DMS79 (cell line): ENCODE measurements around the gene TBC1D14.

Experiments used
- DNase-seq: peaks from one replicate; lab custom pipeline; 2025; lab: John Stamatoyannopoulos, UW

The TBC1D14 gene

DNA sequence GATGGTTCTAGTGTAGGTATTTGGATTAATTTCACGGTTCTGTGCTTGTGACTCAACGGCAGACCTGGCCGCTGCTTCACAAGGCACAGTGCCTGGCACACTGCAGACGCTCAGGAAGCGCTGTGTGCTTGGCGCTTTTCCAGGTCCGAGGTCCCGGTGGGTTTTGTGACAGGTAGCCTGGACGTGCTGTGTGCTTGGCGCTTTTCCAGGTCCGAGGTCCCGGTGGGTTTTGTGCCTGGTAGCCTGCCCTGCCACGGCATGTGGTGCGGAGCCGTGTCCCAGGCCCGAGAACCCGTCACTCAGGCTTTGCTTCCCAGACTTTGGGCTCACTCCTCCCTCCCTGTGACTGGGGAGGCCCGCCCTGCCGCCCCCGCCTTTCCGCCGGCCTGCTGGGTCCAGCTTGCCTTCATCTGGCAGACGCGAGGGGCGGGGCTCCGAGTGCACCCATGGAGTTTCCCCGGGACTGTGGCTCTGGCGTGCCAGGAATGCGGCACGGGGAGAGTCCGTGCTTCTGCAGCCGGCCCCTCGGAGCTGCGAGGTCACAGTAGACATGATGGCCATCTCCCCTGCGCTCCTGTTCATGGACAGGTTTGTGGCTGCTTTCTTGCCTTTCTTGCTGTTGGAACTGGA is 44.2 kb downstream of the TBC1D14 start:
- DNase-seq, result no peak

DNA sequence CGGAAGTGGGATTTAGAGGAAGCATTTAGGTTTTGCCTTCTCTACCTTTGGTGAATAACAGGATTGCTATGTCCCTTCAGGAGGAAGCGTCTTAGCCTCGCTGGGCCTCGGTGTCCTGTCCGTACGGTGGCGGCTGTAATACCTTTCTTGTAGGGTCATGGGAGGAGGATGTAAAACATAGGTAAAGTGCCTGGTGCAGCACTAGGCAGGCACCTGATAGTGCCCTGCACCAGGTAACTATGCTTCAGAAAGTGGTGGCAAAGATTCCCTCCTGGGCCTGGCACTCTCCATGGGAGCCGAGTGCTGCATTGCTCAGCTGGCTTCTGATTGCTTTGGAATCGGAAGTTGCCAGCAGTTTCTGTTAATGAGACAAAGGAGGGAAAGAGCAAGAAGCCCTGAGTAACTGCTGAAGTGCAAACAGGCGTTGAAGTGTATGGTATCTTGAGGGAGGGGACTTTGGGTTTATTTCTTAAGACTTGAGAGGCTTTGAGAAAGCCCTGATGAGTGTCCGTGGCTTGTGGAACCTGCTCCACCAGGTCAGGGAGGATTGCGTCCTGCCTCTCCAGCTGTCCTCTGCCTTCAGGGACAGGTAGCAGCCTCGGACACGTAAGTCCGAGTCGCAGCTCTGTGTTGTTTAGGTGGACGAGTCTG is 45.8 kb downstream of the TBC1D14 start:
- peak; percentile 55 for DNase-seq

DNA sequence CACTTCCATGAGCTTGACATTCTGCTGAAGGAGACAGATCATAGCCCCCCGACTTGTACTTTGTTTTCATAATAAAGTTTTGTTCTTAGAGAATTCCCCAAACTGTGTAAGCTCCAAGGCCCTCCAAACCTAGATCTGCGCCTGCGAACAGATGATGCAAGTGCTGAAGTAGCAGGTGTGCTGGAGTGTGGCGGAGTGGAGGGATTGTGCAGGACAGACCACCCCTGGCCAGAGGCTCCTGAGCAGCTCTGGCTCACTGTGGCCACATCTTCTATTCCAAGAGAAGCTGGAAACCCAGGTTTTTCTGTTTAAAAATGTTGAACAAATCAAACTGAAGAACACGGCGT is 46.4 kb downstream of the TBC1D14 start:
- no peak for DNase-seq

DNA sequence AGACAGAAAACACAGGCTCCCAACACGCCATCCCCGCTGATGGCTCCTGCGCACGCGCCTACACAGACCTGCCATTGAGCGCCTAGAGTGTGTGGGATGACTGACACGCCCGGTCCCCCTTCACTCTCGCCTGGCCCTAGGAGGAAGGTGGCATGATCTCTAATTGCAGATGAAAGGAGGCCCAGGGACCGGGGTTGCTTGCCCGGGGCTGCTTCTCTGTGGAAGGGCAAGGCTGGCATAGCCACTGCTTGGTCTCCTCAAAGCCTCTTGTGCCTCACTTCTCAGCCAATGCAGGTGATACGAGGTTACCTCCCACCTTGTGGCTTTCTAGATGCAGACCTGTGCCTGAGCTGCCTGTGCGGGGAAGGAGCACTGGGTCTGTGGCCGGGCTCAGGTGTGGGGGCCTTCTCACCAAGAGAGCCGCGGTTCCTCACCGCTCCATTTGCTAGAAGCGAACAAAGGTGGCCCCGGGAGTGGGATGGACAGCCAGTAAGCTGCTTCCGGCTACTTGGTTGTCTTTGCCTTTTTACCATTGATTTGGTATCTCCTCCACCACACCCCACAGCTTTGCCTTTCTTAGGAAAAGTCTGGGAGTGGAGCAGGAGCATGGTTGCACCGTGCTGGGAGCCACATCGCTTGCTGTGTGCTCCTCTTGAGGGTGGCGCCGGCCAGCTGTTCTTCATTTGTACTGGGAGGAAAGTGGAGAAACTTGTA is 47.0 kb downstream of the TBC1D14 start:
- no peak for DNase-seq

DNA sequence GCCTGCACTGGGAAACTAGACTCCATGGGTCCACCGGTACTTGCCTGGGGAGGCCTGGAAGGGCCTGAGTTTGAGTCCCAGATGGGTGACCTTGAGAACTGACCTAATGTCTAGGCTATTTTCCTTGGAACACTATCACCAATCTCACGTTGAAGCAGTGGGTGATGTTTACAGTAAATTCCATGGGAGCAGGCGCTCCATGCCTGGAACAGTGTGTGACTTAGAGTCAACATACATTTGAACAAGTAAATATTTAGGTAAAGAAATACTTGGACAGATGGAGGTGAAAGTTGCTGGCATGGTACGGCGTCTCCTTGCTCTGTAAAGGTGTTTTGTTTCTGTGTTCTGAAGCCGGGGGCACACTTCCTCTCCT is 47.5 kb downstream of the TBC1D14 start:
- no peak for DNase-seq

DNA sequence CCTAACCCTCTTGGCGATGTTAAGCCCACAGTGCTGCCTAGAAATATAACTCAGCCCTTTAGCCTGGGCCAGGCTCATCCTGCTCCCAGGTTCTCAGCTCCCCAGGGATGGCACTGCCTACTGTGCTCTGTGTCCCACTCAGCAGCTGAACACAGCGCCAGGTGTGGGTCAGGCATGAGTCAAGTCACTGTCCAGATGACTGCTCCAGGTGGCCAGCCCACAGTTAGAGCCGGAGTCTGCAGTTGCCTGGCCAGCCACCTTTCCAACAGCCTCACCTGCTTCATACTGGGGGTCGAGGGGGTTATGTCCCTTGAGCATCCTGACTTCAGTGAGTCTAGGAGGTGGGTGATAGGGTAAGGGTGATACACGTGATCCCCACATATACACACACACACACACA is 48.4 kb downstream of the TBC1D14 start:
- DNase-seq, result no peak

DNA sequence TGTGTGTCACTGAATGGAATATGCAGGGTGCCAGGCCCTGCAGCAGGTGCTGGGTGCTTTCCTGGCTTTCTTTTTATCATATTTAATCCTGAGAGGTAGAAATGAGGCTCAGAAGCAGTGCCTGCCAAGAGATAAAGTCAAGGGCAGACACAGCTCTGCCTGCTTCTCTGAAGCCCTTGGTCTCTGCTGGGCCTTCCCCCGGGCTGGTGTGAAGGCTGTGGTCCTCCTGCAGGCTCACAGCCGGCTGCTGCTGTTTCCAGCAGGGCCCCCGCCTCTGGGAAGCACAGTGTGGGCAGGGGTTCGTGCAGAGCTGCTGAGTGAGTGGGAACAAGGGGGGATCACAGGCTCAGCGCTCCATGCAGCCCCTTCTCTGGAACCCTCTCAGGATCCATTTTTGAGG is 49.6 kb downstream of the TBC1D14 start:
- DNase-seq, result no peak

DNA sequence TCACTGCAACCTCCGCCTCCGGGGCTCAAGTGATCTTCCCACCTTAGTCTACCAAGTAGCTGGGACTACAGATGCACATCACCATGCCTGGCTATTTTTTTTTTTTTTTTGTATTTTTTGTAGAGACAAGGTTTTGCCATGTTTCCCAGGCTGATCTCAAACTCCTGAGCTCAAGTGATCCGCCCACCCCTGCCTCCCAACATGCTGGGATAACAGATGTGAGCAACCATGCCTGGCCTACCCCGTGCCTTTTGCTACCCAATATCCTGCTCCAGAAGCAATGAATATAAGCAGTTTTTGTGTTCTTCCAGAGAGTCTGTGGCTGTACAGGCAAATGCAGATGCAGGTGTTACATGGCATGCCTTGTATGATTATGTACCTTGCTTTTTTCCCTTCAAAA is 50.5 kb downstream of the TBC1D14 start:
- no peak for DNase-seq

DNA sequence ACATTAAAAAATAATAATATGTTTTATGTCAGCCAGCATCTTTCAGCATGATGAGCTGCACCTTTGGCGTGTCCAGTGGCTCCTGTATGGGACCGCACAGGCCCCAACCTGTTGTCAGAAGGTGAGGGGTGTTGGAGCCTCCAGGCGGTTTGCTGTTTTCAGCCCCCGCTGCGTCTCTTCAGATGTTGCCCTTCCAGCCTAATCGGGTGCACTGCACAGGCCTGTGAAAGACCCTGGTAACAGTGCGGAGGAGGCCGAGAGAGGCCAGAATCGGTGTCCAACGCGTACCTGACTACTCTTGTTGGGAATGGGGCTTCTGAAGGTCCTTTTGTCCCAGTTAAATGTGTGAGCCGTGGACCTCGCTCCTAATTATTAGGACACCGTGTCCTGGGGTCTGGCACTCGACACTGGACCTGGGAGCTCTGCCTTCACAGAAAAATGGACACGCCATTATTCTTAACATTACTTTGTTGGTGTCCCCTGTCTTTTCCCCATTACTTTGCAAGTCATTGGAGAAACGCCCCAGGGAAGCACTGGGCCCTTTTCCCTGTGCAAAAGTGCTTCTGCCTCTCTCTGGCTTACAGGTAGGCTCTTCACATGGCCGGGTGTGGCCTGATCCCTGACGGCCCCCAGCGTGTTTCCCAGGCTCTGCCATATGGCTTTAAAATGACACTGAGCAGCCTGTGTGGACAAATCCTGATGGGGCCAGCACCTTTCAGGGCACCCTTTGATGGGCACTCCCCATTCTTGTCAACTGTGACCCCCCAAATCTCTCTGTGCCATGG is 51.2 kb downstream of the TBC1D14 start:
- no peak for DNase-seq

DNA sequence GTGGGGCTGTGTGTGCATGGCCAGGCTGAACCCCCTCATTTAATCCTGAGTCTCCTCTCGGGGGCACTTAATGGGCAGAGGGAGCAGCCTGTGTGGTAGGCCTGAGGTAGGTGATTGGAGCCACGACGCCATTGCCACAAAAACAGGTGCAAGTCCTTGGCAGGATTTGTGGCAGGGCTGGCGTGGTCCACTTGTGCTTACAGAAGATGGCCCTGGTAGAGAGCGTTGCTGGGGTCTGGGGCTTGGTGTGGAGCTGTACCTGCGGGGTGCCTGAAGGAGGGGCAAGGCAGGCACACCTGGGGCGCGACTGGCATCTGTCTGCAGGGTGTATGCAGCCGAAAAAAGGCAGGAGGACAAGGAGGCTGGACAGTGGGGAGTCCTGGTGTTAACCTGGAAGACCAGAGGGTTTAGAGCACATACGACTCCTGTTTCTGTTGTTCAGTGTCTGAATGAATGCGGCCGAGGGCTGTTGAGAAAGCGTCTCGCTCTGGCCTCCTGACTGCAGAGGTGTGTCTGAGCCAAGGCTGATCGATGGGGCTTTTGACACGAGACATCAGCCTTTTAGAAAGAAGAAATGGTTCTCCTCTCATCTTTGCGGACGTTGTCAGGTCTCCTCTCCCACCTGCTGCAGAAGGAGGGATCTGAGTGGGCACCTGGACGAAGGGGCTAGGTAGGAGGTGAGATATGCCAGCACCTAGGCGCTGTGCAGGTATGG is 52.0 kb downstream of the TBC1D14 start:
- no peak for DNase-seq

DNA sequence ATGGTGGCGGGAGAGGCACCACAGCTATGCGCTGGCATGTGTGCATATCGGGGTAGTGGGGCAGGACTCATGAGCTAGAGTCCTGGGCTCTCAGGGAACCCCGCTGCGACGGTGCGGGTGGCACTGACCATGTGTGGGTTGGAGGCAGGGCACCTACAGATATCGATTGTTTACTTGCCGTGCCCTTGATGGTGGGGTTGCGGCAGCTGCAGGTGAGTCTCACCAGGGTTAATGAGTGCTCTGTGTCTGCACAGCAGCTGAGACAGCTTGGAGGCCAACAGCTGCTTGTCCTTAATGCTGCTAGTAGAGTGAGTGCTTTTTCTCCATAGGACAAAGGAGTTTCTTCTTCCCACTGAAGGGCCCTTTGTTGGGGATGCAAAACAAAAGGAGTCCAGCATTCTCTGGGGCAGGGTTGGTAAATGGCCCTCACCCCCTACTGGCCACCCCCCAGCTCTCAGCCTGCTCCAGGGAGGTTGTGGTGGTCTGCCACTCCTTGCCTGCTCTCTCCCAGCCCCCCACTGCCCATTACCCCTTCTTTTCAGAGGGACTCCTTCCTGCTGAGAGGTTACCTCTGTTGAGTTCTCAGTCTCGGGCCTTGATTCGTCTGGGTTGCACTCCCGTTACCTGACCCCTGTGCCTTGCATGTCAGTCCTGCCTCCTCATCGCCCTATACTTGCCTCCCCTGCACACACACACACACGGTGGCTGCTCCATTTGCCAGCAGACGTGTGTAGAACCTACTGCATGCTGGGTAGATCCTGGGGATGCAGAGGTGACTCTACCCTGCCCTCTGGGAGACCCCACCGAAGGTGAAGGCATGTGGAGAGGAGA is 52.8 kb downstream of the TBC1D14 start:
- no peak for DNase-seq

DNA sequence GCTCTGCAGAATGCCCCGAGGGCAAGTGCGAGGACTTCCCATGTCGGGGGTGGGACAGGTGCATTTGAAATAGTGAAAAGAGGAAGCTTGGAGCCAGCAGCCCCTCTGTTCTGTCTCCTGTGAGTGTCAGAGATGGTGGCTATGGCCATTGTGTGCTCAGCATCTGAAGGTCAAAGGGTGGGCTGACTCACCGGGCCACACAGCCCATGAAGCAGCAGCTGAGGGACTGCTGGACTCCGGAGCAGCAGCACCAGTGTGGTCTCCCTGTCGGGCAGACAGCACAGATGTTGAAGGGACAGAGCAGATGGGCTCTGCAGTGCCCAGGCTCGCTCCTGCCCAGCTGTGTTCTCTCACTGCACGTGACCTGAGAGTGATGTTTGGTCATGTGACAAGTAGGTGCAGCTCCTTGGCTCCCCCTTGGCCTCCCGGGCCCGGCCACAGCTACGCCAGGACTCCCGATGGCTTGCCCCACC is 53.5 kb downstream of the TBC1D14 start:
- no peak for DNase-seq

DNA sequence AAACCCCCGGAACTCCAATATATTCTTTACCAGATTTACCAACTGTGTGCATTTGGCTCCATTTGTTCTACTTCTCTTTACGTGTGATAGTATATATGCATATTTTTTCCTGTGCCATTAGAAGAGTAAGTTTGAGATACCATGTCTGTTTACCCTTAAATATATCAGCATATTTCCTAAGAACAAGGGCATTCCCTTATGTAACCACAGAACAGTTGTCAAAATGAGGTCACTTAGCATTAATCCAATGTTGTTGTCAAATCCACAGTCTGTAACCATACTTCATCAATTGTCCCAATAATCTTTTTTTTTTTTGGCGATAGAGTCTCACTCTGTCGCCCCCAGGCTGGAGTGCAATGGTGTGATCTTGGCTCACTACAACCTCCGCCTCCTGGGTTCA is 55.2 kb downstream of the TBC1D14 start:
- DNase-seq, result no peak

DNA sequence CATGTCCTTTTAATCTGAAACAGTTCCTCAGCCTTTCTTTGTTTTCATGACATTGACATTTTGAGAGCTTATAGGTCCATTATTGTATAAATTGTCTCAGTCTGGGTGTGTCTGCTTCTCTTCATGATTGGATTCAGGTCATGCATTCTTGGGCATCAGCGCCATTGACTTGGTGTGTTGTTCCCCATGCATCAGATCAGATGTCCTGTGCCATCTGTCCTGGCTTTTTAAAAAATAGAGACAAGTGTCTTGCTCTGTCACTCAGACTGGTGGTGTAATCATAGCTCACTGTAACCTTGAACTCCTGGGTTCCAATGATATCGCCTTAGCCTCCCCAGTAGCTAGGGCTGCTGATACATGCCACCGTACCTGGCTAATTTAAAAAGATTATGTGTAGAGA is 55.7 kb downstream of the TBC1D14 start:
- no peak for DNase-seq

DNA sequence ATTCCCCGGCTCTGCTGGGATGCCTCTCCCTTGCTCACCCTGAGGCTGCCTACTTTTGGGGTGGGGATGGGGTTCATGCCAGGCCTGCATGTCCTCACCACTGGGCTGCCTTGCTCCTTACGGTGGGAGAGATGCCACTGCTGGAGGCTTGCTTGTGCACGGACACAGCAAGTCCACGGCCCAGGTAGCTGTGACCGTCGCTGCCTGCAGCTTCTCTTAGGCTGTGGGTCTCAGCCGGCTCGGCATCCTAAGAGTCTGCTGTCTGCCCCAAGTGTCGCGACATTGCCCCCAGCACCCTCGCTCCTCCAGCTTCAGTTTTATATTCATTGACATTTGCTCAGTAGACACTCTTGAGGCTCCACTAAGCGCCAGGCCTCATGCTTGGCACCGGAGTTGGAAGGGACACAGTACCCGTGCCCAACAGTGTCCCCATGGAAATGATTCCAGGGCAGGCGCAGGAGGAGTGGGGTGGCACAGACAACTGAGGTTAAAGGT is 58.3 kb downstream of the TBC1D14 start:
- no peak for DNase-seq

DNA sequence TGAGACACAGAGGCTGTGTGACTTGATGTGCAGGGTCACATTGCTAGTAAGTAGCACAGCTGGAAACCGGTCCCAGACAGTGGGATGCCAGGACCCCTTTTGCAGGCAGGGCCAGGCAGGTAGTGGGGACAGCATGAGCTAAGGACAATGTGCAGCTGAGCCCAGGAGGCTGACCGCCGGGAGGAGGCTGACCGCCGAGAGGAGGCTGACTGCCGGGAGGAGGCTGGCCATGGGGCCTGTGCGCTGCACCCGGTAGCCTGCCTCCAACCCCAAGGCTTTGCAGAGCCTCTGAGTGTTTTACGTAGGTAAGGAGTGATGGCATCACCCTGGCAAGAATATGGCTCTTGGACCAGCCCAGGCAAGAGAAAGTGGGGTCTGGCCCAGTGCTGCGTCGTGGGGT is 58.9 kb downstream of the TBC1D14 start:
- no peak for DNase-seq

DNA sequence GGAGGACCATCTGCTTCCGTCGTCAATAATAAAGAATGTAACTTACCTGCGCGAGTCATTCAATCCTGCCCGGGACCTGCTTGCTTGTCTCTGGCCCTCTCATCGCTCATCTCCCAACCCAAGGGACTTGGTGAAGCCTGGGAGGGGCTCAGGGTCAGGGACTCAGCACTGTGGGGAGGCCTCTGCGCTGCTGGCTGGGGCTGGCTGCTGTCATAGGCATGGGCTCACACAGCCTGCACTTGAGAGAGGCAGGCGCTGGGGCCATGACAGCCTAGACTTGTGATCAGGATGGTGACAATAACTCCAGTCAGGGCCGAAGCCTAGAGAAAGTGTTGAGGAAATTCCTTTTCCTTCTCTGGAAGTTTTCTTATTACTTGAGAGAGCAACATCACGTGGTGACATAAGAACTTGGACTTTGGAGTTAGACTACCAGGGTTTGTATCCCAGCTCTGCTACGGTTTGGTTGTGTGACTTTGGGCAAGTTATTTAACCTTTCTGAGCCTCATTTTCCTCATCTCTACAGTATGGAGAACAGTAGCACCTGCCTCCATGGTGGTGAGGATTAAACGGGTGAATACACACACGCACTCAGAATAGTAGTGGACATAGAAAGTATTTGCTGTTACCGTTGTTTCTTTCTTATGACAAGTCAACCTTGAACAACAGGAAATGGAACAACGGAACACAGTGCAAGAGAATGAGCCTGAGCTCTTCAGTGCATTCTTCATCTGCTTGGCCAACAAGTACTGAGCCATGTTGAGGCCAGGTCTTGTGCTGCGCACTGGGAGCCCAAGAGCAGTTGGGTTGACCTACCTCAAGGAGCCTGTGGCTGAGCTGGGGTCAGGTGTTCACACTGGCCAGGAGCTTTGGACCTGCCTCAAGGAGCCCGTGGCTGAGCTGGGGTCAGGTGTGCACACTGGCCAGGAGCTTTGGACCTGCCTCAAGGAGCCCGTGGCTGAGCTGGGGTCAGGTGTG is 60.5 kb downstream of the TBC1D14 start:
- no peak for DNase-seq

DNA sequence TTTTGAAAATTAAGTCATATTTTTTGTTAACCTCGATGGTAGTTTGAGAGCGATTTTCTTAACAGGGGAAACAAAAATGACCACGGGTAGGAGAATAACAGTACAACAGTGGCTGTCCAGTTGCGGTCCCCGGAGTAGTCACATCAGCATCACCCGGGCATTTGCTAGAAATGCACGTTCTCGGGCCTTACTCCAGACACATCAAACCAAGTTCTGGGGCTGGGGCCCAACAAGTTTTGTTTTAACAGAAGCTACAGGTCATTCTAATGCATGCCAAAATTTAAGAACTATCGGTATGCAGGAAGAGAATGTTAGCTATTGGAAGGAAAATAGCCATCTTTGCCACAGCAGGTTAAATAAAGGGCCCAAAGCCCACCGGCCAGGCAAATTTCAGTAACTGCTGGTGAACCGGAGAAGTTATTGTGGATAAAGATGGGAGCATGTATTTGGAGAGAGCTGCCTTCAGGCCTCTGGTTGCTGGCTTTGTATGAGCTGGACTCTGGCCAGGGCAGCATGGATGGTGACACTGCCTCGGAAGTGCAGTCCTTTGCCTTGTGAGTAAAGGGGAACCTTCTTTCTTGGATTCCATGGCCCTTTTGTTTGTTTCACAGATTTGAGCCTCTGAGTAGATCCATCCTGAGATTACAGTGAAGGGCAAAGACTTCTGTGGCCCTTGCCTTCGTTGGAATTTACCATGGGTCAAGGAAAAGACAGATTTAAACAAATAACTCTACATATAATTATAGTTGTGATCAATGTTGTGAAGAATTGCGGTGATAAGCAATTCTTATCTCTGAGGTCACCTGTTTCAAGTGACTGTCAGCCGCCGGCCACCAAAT is 62.1 kb downstream of the TBC1D14 start:
- DNase-seq, result no peak

DNA sequence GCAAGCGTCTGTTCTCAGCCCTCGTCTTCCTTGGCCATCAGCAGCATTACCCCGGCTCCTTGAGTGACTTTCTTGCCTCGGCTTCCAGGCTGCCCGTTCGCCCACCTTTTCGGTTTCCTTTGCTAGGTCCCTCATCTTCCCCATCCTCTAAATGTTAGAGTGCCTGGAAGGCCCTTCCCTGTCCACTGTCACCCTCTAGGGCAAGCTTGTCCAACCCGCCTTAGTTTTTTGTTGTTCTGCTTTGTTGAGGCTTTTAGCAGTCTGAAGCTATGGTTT is 62.7 kb downstream of the TBC1D14 start:
- no peak for DNase-seq
